HuH-7.5 (cell line): Measurements from ENCODE around the gene PNPLA2.

Experiments
- DNase-seq: peaks from one replicate; pipeline ENCODE4 v3.0.0; 2011; ENCODE audit warnings: low spot score

Gene PNPLA2

GRCh38 chr11:798093-798713 is 20.5 kb upstream of the PNPLA2 start, which contains the start of gene SLC25A22:
Gene SLC25A22, minus strand, starts transcription at chr11:798281. Its CDS starts 3,275 bp downstream, at chr11:795006.
- DNase-seq, result peak; percentile 97

DNA sequence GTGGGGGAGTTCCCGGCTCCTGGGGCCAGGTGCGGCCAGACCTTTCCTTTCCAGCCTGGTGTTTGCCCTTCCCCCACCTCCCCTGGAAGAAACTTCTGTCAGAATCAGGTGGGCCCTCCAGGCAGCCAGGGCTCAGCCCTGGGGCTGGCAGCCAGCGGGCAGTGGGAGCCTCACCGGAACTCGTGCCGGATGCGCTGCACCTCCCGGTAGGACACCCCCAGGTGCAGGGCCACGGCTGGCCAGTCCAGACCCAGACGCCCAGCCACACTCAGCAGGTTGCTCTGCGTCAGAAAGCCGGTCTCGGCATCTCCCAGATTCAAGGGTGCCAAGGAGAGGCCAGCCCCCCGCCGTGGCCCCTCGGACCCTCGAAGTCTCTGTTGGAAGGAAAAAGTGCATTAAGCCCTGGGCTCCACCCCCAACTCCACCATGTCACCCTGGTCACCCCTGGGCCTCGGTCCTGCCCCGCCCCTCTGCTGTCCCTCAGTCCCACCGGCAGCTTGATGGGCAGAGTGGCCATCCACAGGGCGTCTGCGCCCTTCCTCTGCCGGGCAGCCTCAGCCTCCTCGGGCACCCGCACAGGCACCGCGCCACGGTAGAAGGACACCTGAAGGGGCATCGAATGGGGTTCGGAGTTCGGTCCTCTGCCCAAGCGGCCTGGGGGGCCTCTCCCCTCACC is 18.9 kb upstream of the PNPLA2 start:
- no peak for DNase-seq

- DNase-seq, result no peak
Observed at GRCh38 chr11:800473-800872, 18.2 kb upstream of the PNPLA2 start.

- no peak for DNase-seq
Observed at GRCh38 chr11:801097-801780, 17.5 kb upstream of the PNPLA2 start.

DNA sequence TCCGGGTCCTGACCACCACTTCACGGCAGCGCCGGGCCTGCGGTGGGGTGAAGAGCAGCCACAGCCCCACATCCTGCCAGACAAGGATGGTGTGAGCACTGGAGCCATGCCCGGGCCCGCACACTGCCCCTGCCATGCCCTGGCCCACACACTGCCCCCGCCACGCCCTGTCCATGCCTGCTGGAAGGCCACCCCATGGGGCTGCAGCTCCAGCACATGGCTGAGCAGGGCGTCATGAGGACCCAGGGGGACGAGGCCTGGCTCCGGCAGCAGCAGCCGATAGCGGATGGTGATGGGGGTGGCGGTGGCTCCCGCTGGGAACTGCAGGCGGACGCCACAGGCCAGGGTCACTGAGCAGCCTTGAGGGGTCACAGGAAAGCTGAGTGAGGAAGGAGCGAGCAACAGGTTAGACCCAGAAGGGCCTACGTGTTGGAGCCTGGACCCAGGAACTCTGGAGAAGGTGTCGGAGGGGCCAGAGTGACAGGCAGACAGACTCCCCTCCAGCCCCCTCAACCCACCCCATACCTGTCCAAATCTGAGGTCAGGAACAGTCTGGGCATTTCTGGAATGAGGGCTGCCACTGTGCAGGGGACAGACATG is 16.6 kb upstream of the PNPLA2 start:
- no peak for DNase-seq

GRCh38 chr11:802693-803466 is 15.8 kb upstream of the PNPLA2 start:
- DNase-seq, result no peak

DNA sequence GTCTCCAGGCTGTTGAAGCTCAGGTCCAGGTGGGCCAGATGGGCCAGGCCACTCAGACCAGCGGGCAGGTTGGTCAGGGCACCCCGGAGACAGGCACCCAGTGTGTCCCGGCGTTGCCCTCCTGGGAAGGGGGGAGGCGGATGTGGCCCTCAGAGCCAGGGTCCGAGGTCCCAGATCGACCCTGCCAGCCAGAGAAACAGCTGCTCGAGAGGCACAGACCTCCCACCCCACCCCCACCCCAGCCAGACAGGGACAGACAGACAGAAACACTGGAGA is 15.3 kb upstream of the PNPLA2 start:
- DNase-seq, result no peak

DNA sequence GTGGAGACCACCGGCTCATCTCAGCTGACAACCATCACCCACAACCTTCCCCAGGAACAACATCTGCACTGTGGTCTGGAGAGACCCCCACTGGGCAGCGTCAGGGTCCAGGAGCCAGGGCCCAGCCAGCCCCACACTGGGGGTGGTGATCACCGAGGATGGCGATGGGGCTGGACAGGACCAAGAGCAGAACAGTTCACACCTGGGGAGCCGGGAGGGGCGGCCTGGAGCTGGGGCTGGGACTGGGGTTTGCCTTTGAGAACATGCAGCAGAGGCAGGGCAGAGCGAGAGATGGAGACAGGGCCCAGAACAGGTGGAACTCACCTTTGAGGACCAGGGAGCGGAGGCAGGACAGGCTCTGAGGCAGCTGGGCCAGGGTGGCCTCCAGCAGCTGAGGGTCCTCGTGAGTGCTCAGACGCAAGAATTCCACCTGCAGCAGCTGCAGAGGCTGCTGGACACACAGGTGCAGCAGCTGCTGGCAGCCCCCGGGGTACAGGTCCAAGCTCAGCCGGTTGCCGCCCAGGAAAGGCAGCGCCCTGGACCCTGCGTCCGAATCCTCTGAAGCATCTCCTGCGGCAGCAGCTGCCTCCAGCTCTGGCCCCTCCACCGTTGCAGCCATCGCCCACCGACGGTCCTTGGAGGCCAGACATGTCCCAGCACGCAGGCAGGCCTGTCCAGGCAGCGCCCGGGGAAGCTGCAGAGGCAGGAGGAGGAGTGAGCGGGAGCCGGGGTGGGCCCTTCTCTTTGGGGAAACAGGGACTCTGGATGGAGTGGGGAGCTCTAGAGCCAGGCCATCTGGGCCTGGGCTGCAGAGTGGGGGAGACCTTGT is 14.7 kb upstream of the PNPLA2 start:
- DNase-seq, result no peak

- no peak for DNase-seq
Observed at GRCh38 chr11:804599-804964, 14.1 kb upstream of the PNPLA2 start.

- peak; percentile 87 for DNase-seq
Observed at GRCh38 chr11:808427-809286, 10.1 kb upstream of the PNPLA2 start.

GRCh38 chr11:809287-810039 is 9.3 kb upstream of the PNPLA2 start, which contains the start of gene RPLP2:
Gene RPLP2, plus strand, starts transcription at chr11:809967. Its CDS starts 268 bp downstream, at chr11:810235.
- DNase-seq, result peak; percentile 92

DNA sequence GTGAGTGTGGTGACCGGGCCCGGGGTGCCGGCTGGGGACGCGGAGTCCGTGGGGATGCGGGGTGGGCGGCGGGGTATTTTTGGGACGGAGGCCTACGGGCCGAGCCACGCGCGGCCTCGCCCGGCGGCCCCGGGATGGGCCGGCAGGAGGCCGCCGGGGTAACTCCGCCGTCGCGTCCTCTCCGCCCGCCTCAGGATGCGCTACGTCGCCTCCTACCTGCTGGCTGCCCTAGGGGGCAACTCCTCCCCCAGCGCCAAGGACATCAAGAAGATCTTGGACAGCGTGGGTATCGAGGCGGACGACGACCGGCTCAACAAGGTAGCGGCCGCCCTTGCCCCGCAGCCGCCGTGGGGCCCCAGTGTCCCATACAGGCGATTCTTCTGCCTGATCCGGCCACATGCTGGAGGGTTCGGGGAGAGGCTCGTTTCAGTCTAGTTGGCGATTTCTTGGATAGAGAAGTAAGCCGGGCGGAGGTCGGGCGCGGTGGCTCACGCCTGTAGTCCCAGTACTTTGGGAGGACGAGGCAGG is 8.6 kb upstream of the PNPLA2 start:
- DNase-seq, result no peak

DNA sequence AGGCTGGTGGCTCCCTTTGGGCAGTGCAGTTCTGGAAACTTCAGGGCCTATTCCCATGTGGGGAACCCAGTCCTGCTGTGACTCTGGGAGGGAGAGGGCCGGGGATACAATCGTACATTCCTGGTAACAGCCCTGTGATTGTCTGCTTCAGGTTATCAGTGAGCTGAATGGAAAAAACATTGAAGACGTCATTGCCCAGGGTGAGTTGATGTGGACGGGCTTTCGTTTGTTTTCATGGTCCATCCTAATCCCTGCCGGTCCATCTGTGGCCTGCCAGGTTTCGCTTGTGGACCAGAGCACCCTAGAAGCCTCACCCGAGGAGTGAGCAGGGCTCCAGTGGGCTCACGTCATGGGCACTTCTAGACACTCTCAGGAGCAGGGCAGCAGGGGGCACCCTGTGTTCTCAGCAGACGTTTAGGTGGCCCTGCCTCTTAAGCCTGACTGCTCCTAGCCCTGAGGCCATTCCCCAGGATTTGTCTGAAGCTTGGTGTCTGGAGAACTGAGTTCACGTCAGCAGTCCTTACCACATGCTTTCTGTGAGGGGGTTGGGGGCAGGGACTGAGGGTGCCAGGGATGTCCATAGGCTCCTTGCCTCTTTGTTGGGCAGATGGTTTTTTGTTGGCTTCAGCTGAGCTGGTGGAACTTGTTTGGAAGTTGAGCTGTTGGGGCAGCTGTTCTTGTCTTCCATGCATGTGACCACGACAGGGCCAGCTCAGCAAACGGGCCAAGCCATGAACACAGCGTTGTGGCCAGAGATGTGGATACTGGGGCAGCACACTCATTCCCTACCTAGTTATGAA is 7.1 kb upstream of the PNPLA2 start:
- no peak for DNase-seq

DNA sequence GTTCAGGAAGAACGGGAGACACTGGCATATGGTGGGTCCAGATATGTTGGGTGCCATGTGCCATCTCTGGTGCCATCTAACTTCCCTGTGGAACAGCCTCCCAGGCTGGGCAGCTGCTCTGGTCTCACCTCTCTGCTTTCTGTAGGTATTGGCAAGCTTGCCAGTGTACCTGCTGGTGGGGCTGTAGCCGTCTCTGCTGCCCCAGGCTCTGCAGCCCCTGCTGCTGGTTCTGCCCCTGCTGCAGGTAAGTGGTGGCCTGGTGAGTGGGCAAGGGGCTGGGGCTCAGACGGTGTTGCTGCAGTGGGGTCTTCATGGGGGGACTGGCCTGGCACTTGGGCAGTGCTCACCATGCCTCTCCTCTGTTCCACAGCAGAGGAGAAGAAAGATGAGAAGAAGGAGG is 6.3 kb upstream of the PNPLA2 start:
- no peak for DNase-seq

DNA sequence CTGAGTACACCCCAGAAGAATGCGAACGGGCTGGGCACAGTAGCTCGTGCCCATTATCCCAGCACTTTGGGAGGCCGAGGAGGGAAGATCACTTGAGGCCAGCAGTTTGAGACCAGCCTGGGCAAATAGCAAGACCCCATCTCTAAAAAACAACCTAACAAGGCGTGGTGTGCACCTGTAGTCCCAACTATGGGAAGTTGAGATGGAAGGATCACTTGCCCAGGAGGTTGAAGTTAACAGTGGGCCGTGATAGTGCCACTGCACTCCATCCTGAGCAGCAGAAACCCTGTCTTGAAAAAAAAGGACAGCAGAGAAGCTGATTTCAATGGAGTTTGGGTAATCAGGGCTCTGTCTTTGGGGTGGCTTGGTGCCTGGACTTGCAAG is 5.7 kb upstream of the PNPLA2 start:
- no peak for DNase-seq

DNA sequence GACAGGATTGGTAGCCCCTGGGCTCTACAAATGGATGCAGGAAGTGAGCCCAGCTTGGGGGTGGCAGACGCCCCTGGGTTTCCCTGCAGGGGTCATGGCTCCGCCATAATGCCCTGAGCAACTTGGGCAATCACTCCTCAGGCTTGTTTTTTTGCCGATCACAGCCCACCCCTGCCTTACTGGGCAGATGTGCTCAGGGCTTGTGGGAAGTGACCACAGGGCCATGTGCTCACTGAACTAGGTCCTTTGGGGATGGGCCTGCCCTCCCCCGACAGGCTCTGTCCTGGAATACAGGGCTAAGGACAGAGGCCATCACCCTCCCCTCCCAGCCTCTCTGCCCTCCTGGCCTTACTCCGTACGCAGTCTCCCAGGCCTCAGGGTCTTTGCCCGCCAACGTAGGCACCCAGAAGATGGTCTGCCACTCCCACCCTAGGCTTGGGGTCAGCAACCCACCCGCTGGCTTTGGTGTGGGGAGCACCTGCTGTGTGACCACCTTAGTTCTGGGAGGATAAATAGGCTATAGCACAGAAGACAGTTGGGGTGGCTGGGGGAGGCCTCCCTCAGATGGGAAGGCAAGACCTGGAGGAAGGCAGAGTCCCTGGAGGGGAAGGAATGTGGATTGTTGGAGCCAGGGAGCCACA is 5.1 kb upstream of the PNPLA2 start:
- no peak for DNase-seq

DNA sequence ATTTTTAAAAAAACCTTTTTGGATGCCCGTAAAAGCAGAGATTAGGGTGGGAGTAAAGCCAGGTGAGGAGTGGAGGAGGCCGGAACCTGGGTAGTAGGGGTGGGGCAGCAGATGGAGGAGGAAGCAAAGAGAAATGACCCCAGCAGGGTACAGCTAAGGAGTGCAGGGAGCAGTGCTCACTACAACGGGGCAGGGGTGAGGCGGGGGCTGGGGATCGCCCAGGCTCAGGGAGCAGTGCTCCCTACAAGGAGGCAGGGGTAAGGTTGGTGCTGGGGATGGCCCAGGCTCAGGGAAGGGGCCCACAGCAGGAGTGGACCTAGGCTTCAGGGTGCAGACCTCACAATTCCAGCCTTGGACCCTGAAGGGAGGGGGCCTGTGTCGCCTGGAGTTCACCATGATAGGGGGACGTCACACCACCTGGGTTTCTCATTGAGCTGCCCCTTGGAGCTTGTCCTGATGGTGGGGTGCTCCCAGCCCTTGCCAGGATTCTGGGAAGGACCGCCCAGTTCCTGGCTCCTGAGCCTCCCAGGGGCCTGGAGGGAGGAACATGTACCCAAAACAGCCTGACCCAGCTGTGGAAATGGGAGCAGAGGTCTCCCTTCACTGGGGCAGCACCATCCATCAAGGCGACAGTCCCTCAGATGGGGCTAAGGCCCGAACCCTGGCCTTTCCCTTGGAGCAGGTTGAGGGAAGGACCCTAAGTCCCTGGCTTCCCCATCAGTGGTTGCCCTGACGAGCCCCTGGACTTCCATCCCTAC is 2.9 kb upstream of the PNPLA2 start:
- DNase-seq, result no peak

GRCh38 chr11:816433-816779 is 2.3 kb upstream of the PNPLA2 start:
- DNase-seq, result no peak
